HG02870 (cell line): ENCODE data around the gene IDI2.
"Not testable (repeated sequence)": the region's sequence is repeated elsewhere in the genome, so short reads cannot be mapped to it uniquely, and the experiment has no call there.

Experiments
- ATAC-seq: cut with Tn5 transposase; IDR thresholded peaks from one replicate; pipeline ENCODE4 v1.9.1; 2021; ENCODE audit warnings: mild to moderate bottlenecking, moderate library complexity; ENCODE audit not compliant: unreplicated experiment

Gene IDI2

GRCh38 chr10:1048349-1048731 lies 22.7 kb upstream of the IDI2 start:
- peak; percentile 9 for ATAC-seq

GRCh38 chr10:1047937-1048336 lies 22.3 kb upstream of the IDI2 start:
- no peak for ATAC-seq

- no peak for ATAC-seq
Measured at GRCh38 chr10:1045415-1045814, 19.8 kb upstream of the IDI2 start.

- no peak for ATAC-seq
Measured at GRCh38 chr10:1044964-1045363, 19.3 kb upstream of the IDI2 start.

GRCh38 chr10:1044146-1044545 lies 18.5 kb upstream of the IDI2 start:
- ATAC-seq, result no peak

- peak; percentile 63 for ATAC-seq
Measured at GRCh38 chr10:1043532-1043995, 17.9 kb upstream of the IDI2 start.

GRCh38 chr10:1041514-1041913 lies 15.9 kb upstream of the IDI2 start:
- no peak for ATAC-seq

GRCh38 chr10:1040133-1040532 lies 14.5 kb upstream of the IDI2 start:
- no peak for ATAC-seq

GRCh38 chr10:1038769-1039168 lies 13.1 kb upstream of the IDI2 start:
- not testable (repeated sequence) for ATAC-seq

- no peak for ATAC-seq
Measured at GRCh38 chr10:1037098-1037497, 11.4 kb upstream of the IDI2 start.

- ATAC-seq, result peak; percentile 86
Measured at GRCh38 chr10:1036341-1036791, 10.7 kb upstream of the IDI2 start.

- no peak for ATAC-seq
Measured at GRCh38 chr10:1035201-1035600, 9.5 kb upstream of the IDI2 start.

- no peak for ATAC-seq
Measured at GRCh38 chr10:1034758-1035157, 9.1 kb upstream of the IDI2 start.

- ATAC-seq, result no peak
Measured at GRCh38 chr10:1033601-1034000, 7.9 kb upstream of the IDI2 start.

- no peak for ATAC-seq
Measured at GRCh38 chr10:1029838-1030237, 4.2 kb upstream of the IDI2 start.

- no peak for ATAC-seq
Measured at GRCh38 chr10:1026578-1026977, 919 bp upstream of the IDI2 start.

- ATAC-seq, result no peak
Measured at GRCh38 chr10:1024103-1024502, 1.6 kb downstream of the IDI2 start.

- ATAC-seq, result no peak
Measured at GRCh38 chr10:1022413-1022812, 3.2 kb downstream of the IDI2 start.

GRCh38 chr10:1020958-1021357 lies 4.7 kb downstream of the IDI2 start:
- ATAC-seq, result no peak

- no peak for ATAC-seq
Measured at GRCh38 chr10:1020460-1020859, 5.2 kb downstream of the IDI2 start.

GRCh38 chr10:1019362-1019761 lies 6.3 kb downstream of the IDI2 start:
- no peak for ATAC-seq

- no peak for ATAC-seq
Measured at GRCh38 chr10:1015688-1016087, 10.0 kb downstream of the IDI2 start.

GRCh38 chr10:1011696-1012095 lies 14.0 kb downstream of the IDI2 start:
- ATAC-seq, result no peak

GRCh38 chr10:1010703-1011102 lies 15.0 kb downstream of the IDI2 start:
- no peak for ATAC-seq
